HepG2 (cell line): ENCODE measurements around the gene SLC22A23. TPM values are rescaled to one million over a fixed set of nuclear protein-coding genes. Genes with fewer than 3 reads are reported as not detected.

Source experiments
- BORCS8-MEF2B ChIP-seq: sonication (generic); formaldehyde crosslinking; IDR thresholded peaks from 2 replicates; pipeline ENCODE4 v1.8.0; 2022; ENCODE audit warnings: mild to moderate bottlenecking, missing genetic modification reagents
- ETV6 ChIP-seq: sonication (generic); formaldehyde crosslinking; conservative IDR thresholded peaks from 2 replicates; pipeline ENCODE4 v1.4.0; 2020; ENCODE audit warnings: missing genetic modification reagents
- KDM1A ChIP-seq: IDR thresholded peaks from 2 replicates; pipeline ENCODE4 v1.6.1; 2016; ENCODE audit warnings: missing compliant biosample characterization
- KDM5A ChIP-seq: fragments of 200-600 bp; sonication (generic); IDR thresholded peaks from 2 replicates; pipeline ENCODE4 v1.7.0; 2018; ENCODE audit warnings: antibody characterized with exemption, mild to moderate bottlenecking, low read length, borderline replicate concordance
- MAF1 ChIP-seq: sonication (generic); formaldehyde crosslinking; IDR thresholded peaks from 2 replicates; pipeline ENCODE4 v1.5.0; 2020; ENCODE audit warnings: missing genetic modification reagents, borderline replicate concordance
- MIER3 ChIP-seq: IDR thresholded peaks from 2 replicates; pipeline ENCODE4 v1.6.1; 2016; ENCODE audit warnings: missing compliant biosample characterization, borderline replicate concordance
- NFAT5 ChIP-seq: sonication (generic); formaldehyde crosslinking; IDR thresholded peaks from 2 replicates; pipeline ENCODE4 v1.4.0; 2020; ENCODE audit warnings: missing genetic modification reagents
- NR2C2 ChIP-seq: sonication (generic); formaldehyde crosslinking; IDR thresholded peaks from 2 replicates; pipeline ENCODE4 v1.4.0; 2020; ENCODE audit warnings: missing genetic modification reagents, mild to moderate bottlenecking, moderate library complexity, borderline replicate concordance
- POLR2AphosphoS5 ChIP-seq: IDR thresholded peaks from 2 replicates; pipeline ENCODE4 v1.6.1; 2012; ENCODE audit warnings: low read depth, low read length
- RNF2 ChIP-seq: fragments of 450-650 bp; conservative IDR thresholded peaks from 2 replicates; pipeline ENCODE4 v1.6.1; 2016; ENCODE audit warnings: low read depth
- TBP ChIP-seq: sonication (generic); formaldehyde crosslinking; IDR thresholded peaks from 2 replicates; pipeline ENCODE4 v1.5.0; 2020; ENCODE audit warnings: missing genetic modification reagents
- ZFP36L2 ChIP-seq: sonication (generic); formaldehyde crosslinking; IDR thresholded peaks from 2 replicates; pipeline ENCODE4 v1.4.0; 2020; ENCODE audit warnings: missing genetic modification reagents
- ZKSCAN8 ChIP-seq: IDR thresholded peaks from 2 replicates; pipeline ENCODE4 v1.6.1; 2016; ENCODE audit warnings: borderline replicate concordance, missing genetic modification reagents, missing compliant biosample characterization
- ZNF576 ChIP-seq: sonication (generic); formaldehyde crosslinking; IDR thresholded peaks from 2 replicates; pipeline ENCODE4 v1.4.0; 2020; ENCODE audit warnings: mild to moderate bottlenecking, missing genetic modification reagents
- ZNF609 ChIP-seq: sonication (generic); formaldehyde crosslinking; IDR thresholded peaks from 2 replicates; pipeline ENCODE4 v1.4.0; 2020; ENCODE audit warnings: mild to moderate bottlenecking, missing genetic modification reagents, borderline replicate concordance
- ZNF782 ChIP-seq: sonication (generic); formaldehyde crosslinking; IDR thresholded peaks from 2 replicates; pipeline ENCODE4 v1.4.0; 2020; ENCODE audit warnings: missing genetic modification reagents, mild to moderate bottlenecking, borderline replicate concordance
- ZNF792 ChIP-seq: IDR thresholded peaks from 2 replicates; pipeline ENCODE4 v1.6.1; 2016
- ZNF883 ChIP-seq: sonication (generic); formaldehyde crosslinking; IDR thresholded peaks from 2 replicates; pipeline ENCODE4 v1.5.1; 2020; ENCODE audit warnings: mild to moderate bottlenecking, missing genetic modification reagents; ENCODE audit errors: not compliant biosample characterization
- polyA plus RNA-seq, 8 experiments: library from polyadenylated mRNA; depleted of rRNA in 3 of 8; stranded (reverse) in 7 of 8; unstranded in 1 of 8; fragments of >200 nt; fragmentation: Illumina TruSeq in 4 of 8; extraction: Trizol in 4 of 8; gene quantifications; 2 replicates each; pipeline versions ENCODE4 v1.2.1 to v1.2.3, GENCODE V29; 2011 to 2016; ENCODE audit warnings: low read depth in 4 of 8, missing spikeins in 1 of 8, mixed read lengths in 1 of 8; ENCODE audit not compliant: insufficient read depth in 1 of 8
- total RNA-seq, 5 experiments: library from RNA; depleted of rRNA; stranded (reverse); fragments of >200 nt; fragmentation: Illumina TruSeq; extraction: Trizol; gene quantifications; 2 replicates each; pipeline ENCODE4 v1.2.3, GENCODE V29; 2016; ENCODE audit warnings: low read depth in 1 of 5

SLC22A23 gene
- total and polyA plus RNA-seq, 2 of the 13 experiments (the other 11 are each of a cell fraction or from before 2014, with no cell fraction given): 11.8 to 17.5 TPM

- TF ChIP-seq MIER3 (CRISPR knock-in tag) (no peak), ZFP36L2 (CRISPR knock-in tag) (0 out of 2 replicates have a peak, but pooled peaks have one; percentile 43), ZKSCAN8 (CRISPR knock-in tag) (peak; percentile 36; the same call in 1 of the 2 replicates), POLR2AphosphoS5 (no peak), NR2C2 (no peak), TBP (CRISPR knock-in tag) (no peak), ZNF576 (CRISPR knock-in tag) (0 out of 2 replicates have a peak, but pooled peaks have one; percentile 18), KDM1A (CRISPR knock-in tag) (no peak), RNF2 (no peak; the same call in 1 of the 2 replicates), ZNF792 (CRISPR knock-in tag) (no peak; the same call in 1 of the 2 replicates), BORCS8-MEF2B (CRISPR knock-in tag) (no peak), KDM5A (no peak), ETV6 (peak; percentile 74; the same call in 1 of the 2 replicates), ZNF782 (no peak), MAF1 (CRISPR knock-in tag) (no peak), NFAT5 (0 out of 2 replicates have a peak, but pooled peaks have one; percentile 44), ZNF883 (CRISPR knock-in tag) (no peak), ZNF609 (CRISPR knock-in tag) (peak; percentile 73)
Observed at GRCh38 chr6:3372912-3373554, 83.8 kb downstream of the SLC22A23 start (continued).
